Measurements from ENCODE around the gene DDX41.

Gene DDX41

GRCh38 chr5:177555228-177555627, 38.5 kb upstream of the DDX41 start:
- H3K27ac ChIP-seq (ENCODE audit: low read depth, low read length, poor library complexity, severe bottlenecking), result no peak overlapping the region
- H4K20me1 ChIP-seq (ENCODE audit: insufficient read depth, low read length), result no peaks in the 10 kb centered on the region
- no peak overlapping the region for H2AFZ ChIP-seq (ENCODE audit: low read length)
- peak overlapping the region; percentile 91 for H3K4me2 ChIP-seq (ENCODE audit: low read length)
- no peak for TF ChIP-seq CTCF (IDR thresholded peaks at IDR 0.05; ENCODE audit: low read length)
- TF ChIP-seq EZH2 (IDR thresholded peaks at IDR 0.05; ENCODE audit: borderline replicate concordance, low read length), result no peak
- H3K9ac ChIP-seq (ENCODE audit: low read length), result peak overlapping the region; percentile 68
- no peaks in the 10 kb centered on the region for H3F3A ChIP-seq (ENCODE audit: insufficient read depth, low read length)
- no peaks in the 10 kb centered on the region for H3K27me3 ChIP-seq (ENCODE audit: insufficient read depth, low read length)
- H3K4me1 ChIP-seq (ENCODE audit: insufficient read depth, low read length, severe bottlenecking), result peaks cover 26% of the 10 kb centered on the region
- H3K9me3 ChIP-seq (ENCODE audit: low read length), result no peaks in the 10 kb centered on the region
- peak overlapping the region; percentile 63 for H3K4me3 ChIP-seq (ENCODE audit: low read depth, low read length, poor library complexity, severe bottlenecking)
- peaks cover 26% of the 10 kb centered on the region; the same call in 1 of the 2 replicates for H3K36me3 ChIP-seq (ENCODE audit: insufficient read depth, low read length)
- no peaks in the 10 kb centered on the region for H3K9me2 ChIP-seq (ENCODE audit: low read depth, low read length)
- peaks cover 38% of the 10 kb centered on the region for H3K79me2 ChIP-seq (ENCODE audit: insufficient read depth, low read length)

DNA sequence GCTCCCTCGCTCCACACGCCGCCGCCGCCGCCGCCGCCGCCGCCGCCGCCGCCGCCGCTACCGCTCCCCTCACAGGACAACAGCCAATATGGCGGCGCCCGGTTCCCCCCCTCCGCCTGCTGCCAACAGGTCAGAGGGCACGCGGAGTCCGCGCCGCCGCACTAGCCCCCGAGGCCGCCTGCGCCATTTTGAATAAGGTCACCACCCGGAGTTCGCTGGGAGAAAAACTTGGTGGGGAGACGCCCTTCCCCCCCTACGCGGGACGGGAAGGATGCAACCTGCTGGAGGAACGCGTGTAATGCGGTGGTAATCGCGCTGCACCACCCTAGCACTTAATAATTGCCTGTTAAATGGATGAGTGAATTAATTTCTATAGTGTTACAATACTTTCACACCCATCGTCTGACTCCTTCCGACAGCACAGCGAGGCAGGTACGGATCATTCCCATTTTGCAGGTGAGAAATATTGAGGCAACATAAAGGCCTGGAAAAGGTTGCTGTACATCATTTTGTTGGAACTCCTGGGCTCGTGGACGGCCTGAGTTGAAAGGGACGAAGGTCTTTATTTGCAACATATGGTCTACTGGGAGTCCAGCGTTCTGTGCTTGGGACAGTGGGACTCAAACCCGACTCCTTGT, 37.8 kb upstream of the DDX41 start, which contains the start of gene FAM193B:
TSS of gene FAM193B (minus strand) at position 90 of the 638 bp plus-strand sequence. CDS start 105 bp downstream, outside the sequence.
- no peaks in the 10 kb centered on the region for H3F3A ChIP-seq (ENCODE audit: insufficient read depth, low read length)
- peak within 1 kb of the TSS; percentile 100 for H3K4me3 ChIP-seq (ENCODE audit: low read depth, low read length, poor library complexity, severe bottlenecking)
- peaks cover 26% of the 10 kb centered on the region for H3K4me1 ChIP-seq (ENCODE audit: insufficient read depth, low read length, severe bottlenecking)
- no peak within 1 kb of the TSS for H3K27ac ChIP-seq (ENCODE audit: low read depth, low read length, poor library complexity, severe bottlenecking)
- H4K20me1 ChIP-seq (ENCODE audit: insufficient read depth, low read length), result no peaks in the 10 kb centered on the region
- H3K4me2 ChIP-seq (ENCODE audit: low read length), result peak within 1 kb of the TSS; percentile 99
- no peaks in the 10 kb centered on the region for H3K27me3 ChIP-seq (ENCODE audit: insufficient read depth, low read length)
- peaks cover 27% of the 10 kb centered on the region; the same call in 1 of the 2 replicates for H3K36me3 ChIP-seq (ENCODE audit: insufficient read depth, low read length)
- no peaks in the 10 kb centered on the region for H3K9me3 ChIP-seq (ENCODE audit: low read length)
- no peaks in the 10 kb centered on the region for H3K9me2 ChIP-seq (ENCODE audit: low read depth, low read length)
- TF ChIP-seq EZH2 (IDR thresholded peaks at IDR 0.05; ENCODE audit: borderline replicate concordance, low read length) (no peak), CTCF (IDR thresholded peaks at IDR 0.05; ENCODE audit: low read length) (peak; percentile 21; the same call in 1 of the 2 replicates)
- H2AFZ ChIP-seq (ENCODE audit: low read length), result peak within 1 kb of the TSS; percentile 52
- peaks cover 43% of the 10 kb centered on the region for H3K79me2 ChIP-seq (ENCODE audit: insufficient read depth, low read length)
- peak within 1 kb of the TSS; percentile 98 for H3K9ac ChIP-seq (ENCODE audit: low read length)

DNA sequence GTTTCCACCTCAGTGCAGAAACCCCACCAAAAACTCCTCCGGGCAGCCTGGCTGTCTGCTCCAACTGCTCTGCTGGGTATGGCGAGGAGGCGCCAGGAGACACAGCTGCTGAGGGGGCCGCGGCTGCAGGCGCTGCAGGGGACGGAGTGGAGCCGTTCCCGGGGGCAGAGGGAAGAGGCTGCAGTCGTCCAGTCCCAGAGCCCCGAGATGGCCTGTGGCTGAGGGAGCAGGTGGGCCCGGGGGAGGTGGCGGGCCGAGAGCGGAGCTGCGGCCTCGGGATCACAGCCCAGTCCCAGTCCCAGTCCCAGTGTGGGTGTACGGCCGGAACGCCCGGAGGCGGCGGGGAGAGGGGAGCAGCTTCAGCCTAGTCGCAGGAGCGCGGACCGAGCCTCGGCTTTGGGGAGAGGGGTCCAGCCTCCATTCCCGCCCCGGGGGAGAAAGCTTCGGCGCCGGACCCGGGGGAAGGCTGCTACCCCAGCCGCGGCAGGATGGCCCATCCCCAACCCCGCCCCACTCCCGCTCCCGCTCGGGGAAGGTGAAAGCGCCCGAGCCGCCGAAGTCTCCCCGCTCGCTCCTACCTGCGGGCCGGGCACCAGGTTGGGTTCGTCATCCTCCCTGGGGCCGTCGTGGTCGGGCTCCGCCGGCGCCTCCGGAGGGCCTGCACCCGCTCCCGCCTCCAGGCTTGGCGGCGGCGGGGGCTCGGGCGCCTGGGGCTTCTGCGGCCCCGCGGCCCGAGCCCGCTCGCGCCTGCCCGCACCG, 37.1 kb upstream of the DDX41 start:
- Histone ChIP-seq H3K9ac (ENCODE audit: low read length) (peak overlapping the region; percentile 98), H3K36me3 (ENCODE audit: insufficient read depth, low read length) (peaks cover 27% of the 10 kb centered on the region; the same call in 1 of the 2 replicates), H3K79me2 (ENCODE audit: insufficient read depth, low read length) (peaks cover 45% of the 10 kb centered on the region), H3K4me2 (ENCODE audit: low read length) (peak overlapping the region; percentile 99), H3K4me1 (ENCODE audit: insufficient read depth, low read length, severe bottlenecking) (peaks cover 26% of the 10 kb centered on the region), H3K27me3 (ENCODE audit: insufficient read depth, low read length) (no peaks in the 10 kb centered on the region), H3K9me2 (ENCODE audit: low read depth, low read length) (no peaks in the 10 kb centered on the region), H2AFZ (ENCODE audit: low read length) (no peak overlapping the region), H3F3A (ENCODE audit: insufficient read depth, low read length) (no peaks in the 10 kb centered on the region), H3K4me3 (ENCODE audit: low read depth, low read length, poor library complexity, severe bottlenecking) (peak overlapping the region; percentile 100), H3K9me3 (ENCODE audit: low read length) (no peaks in the 10 kb centered on the region), H4K20me1 (ENCODE audit: insufficient read depth, low read length) (no peaks in the 10 kb centered on the region), H3K27ac (ENCODE audit: low read depth, low read length, poor library complexity, severe bottlenecking) (no peak overlapping the region)
- TF ChIP-seq EZH2 (IDR thresholded peaks at IDR 0.05; ENCODE audit: borderline replicate concordance, low read length) (no peak), CTCF (IDR thresholded peaks at IDR 0.05; ENCODE audit: low read length) (no peak)

All from OCI-LY1 (cell line).